Immature natural killer cell (primary cell): ENCODE results near the gene FRMD4A. TPM values are rescaled to one million over a fixed set of nuclear protein-coding genes. Genes with fewer than 3 reads are reported as not detected.

Source experiments
- DNase-seq, 3 donors: peaks; one replicate each; pipeline ENCODE4 v3.0.0; 2022; ENCODE audit warnings: mixed read lengths in 1 of 3
- H3K27ac Mint-ChIP-seq, 6 donors: one replicate each; pipeline ENCODE4 v1.8.0; 2020; ENCODE audit warnings: mixed read lengths in 6 of 6, mild to moderate bottlenecking in 5 of 6, inconsistent platforms in 4 of 6, moderate library complexity in 3 of 6
- H3K27me3 Mint-ChIP-seq, 3 donors: one replicate each; pipeline ENCODE4 v1.8.0; 2020 to 2021; ENCODE audit warnings: low read depth in 3 of 3, mild to moderate bottlenecking in 3 of 3, mixed read lengths in 3 of 3, moderate library complexity in 3 of 3, inconsistent platforms in 1 of 3
- H3K36me3 Mint-ChIP-seq, 3 donors: one replicate each; pipeline ENCODE4 v1.8.0; 2020; ENCODE audit warnings: mixed read lengths in 3 of 3, inconsistent platforms in 2 of 3, mild to moderate bottlenecking in 2 of 3
- H3K4me1 Mint-ChIP-seq, 2 donors: one replicate each; pipeline ENCODE4 v1.8.0; 2020; ENCODE audit warnings: inconsistent platforms in 2 of 2, mild to moderate bottlenecking in 2 of 2, mixed read lengths in 2 of 2, moderate library complexity in 1 of 2
- H3K4me3 Mint-ChIP-seq, 5 donors: one replicate each; pipeline ENCODE4 v1.8.0; 2020; ENCODE audit warnings: mild to moderate bottlenecking in 5 of 5, mixed read lengths in 5 of 5, inconsistent platforms in 3 of 5, moderate library complexity in 3 of 5
- H3K9me3 Mint-ChIP-seq, 6 donors: one replicate each; pipeline ENCODE4 v1.8.0; 2020; ENCODE audit warnings: mild to moderate bottlenecking in 6 of 6, mixed read lengths in 6 of 6, inconsistent platforms in 4 of 6, moderate library complexity in 3 of 6
- polyA plus RNA-seq, 3 donors: library from polyadenylated mRNA; unstranded; fragments of 300-500 nt; fragmentation: Illumina TruSeq; gene quantifications; one replicate each; pipeline ENCODE4 v1.2.3, GENCODE V29; 2021

Gene FRMD4A
- polyA plus RNA-seq, 3 donors from 2014 or later, result 0.48 TPM; not detected in 2

DNA sequence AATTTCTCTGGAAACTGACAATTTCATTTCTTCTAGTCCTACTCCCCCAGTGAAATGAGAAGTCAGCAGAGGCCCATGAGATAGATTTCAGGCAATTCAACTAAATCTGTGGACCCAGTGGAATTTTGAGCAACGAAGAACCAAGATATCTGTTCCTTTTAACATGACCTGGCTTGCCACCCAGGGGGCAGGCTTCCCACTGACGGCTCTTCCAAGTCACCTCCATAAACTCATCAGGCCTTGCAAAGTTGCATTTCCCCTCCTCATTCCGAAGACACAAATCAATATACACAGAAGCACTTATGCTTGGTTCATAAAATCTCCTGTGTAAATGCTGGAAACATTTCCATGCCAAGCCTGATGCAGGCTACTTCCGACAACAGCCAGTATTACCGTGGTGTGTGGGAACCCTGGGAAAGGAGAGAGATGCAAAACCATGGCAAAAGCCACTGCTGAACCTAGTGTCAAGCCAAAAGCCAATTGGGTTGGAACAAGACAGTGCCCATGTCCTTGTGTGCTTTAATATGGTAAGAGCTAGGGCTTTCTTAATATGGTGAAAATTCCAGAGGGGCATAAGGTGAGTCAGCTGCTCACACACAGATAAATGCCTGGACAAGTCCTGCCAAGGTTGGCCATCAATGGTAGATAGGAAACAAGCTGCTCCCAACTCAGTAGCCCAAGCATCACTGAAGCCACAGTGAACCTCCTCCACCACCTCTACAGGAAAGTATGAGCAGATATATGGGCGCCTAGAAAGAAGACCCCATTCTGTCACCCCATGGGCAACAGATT lies 1.6 kb downstream of the FRMD4A start:
- H3K4me3 Mint-ChIP-seq, result no peak overlapping the region
- H3K9me3 Mint-ChIP-seq, result no peaks in the 10 kb centered on the region
- no peaks in the 10 kb centered on the region for H3K36me3 Mint-ChIP-seq
- DNase-seq, result no peak
- H3K4me1 Mint-ChIP-seq, result no peaks in the 10 kb centered on the region
- H3K27ac Mint-ChIP-seq, result no peak overlapping the region
- H3K27me3 Mint-ChIP-seq, result peaks cover 3 to 10% (median 4%) of the 10 kb centered on the region in 3 donors

DNA sequence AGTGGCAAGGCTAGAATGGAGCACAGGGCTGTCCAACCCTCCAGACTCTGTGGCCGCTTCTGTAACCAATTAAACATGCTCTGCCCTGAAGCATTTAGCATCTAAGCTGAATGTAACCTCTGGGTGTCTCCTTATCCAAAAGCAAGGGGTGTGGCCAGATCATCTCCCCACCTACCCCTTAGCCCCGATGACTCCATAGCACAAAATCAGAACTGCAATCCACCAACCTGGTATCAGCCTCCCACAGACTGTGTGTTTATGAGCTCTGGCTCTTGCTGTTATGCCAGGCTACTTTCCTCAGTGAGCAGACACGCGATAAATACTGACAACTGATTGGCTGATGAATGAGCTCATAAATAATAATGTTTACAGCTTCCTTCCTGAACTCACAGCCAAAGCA lies 3.2 kb downstream of the FRMD4A start:
- Mint-ChIP-seq H3K36me3 (no peaks in the 10 kb centered on the region), H3K4me1 (no peaks in the 10 kb centered on the region), H3K27ac (no peak overlapping the region), H3K4me3 (no peak overlapping the region), H3K27me3 (peaks cover 3 to 6% (median 4%) of the 10 kb centered on the region in 3 donors), H3K9me3 (no peaks in the 10 kb centered on the region)
- DNase-seq, result no peak

DNA sequence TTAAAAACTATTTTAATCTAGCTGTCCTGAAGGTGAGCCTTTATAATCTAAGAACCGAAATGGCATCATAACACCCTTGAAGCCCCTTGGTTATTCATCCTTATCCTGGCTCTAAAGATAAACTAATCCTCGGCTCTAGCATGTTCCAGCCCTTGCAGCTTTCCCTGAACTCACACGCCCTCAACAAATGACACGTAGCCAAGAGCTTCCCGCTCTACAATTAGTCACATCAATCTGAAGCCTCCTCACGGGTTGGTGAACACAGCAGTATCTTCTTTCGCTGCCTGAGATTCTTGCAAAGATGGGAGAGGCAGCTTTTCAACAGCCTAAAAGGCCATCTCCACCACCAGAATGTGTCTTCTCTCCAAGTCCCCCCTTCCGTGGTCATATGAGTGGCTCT lies 4.1 kb downstream of the FRMD4A start:
- Mint-ChIP-seq H3K9me3 (no peaks in the 10 kb centered on the region), H3K4me1 (no peaks in the 10 kb centered on the region), H3K27me3 (peaks cover 3 to 6% (median 4%) of the 10 kb centered on the region in 3 donors), H3K36me3 (no peaks in the 10 kb centered on the region), H3K27ac (no peak overlapping the region), H3K4me3 (no peak overlapping the region)
- no peak for DNase-seq

DNA sequence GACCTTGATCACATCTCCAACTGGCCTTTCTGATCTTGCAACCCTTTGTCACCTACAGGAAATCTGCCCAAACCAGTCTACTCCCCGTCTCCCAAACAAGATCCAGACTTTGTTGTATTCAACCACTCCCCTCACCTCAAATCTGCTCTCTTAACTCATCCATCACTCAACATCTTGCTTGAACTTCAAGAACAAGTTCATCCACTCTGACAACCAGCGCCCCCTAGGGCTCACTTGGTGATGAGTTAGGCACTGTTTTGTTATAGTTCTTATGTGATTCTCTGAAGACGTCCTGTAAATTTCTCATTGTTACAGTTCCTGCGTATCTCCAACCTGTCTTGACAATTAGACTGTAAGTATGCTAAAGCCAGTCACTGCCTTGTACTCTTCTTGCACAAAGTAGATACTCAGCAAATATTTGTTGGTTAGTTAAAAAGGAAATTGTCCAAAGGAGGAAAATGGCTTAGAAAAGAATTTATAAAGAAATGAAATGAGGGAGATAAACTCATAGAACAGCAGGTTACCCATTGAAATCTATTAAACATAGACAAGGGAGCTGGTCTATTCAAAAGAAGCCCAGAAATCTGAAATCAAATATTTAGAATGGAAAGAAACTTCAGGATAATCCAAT lies 5.3 kb downstream of the FRMD4A start:
- Mint-ChIP-seq H3K27me3 (peaks cover 1 to 9% (median 3%) of the 10 kb centered on the region in 3 donors), H3K27ac (no peak overlapping the region)
- DNase-seq, result no peak

DNA sequence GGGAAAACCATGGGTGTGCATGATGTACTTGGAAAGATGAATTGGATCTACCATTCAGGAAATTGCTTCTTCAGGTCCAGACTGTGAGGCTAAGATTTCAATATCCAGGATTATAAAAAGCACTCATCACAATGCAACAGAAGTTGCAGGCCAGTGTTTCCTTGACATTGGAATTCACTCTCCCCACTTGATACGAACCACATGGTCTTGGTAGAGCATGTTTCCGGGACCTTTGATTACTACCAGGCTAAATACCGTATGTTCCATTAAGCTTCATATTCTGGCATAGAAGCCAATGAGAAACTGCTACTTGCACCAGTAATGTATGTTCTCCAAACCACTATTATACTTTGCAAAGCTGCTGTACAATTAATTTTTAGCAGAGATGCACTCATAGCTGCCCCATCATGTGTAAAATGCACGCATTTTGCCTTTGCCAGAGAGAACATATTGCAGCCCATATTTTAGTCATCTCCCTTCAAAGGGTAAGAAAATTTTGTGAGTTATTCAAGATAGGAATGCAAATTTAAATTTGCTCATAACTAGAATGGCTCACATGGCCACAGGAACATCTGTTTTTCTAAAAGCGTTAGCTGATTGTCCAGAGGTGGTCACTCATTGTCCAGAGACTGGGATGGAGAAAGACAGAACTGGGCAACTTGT lies 8.1 kb downstream of the FRMD4A start:
- peaks cover 0 to 12% (median 3%) of the 10 kb centered on the region in 3 donors for H3K27me3 Mint-ChIP-seq
- H3K4me1 Mint-ChIP-seq, result no peaks in the 10 kb centered on the region
- H3K9me3 Mint-ChIP-seq, result no peaks in the 10 kb centered on the region
- no peaks in the 10 kb centered on the region for H3K36me3 Mint-ChIP-seq
- H3K4me3 Mint-ChIP-seq, result no peak overlapping the region
- no peak overlapping the region for H3K27ac Mint-ChIP-seq
- no peak for DNase-seq

More for the DNA sequence above, 5.3 kb downstream of the FRMD4A start:
- Mint-ChIP-seq H3K4me1 (no peaks in the 10 kb centered on the region), H3K36me3 (no peaks in the 10 kb centered on the region), H3K4me3 (no peak overlapping the region), H3K9me3 (no peaks in the 10 kb centered on the region)

DNA sequence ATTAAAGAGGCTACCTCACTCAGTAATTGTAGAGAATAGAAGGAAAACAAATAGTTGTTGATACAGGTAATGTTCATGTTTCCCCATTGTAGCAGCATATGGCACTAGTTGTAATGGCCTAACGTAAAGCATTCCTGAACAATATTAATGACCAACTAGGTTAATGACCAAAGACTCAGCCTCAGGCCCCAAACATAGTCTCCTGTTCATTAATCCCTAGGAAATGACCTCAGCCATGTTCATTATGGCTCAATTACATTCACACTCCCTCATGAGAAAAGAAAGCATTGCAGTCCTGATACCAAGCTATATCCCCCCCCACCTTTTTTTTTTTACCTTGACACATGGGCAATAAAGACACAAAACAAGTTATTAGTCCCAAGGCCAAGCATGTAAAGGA lies 12.7 kb downstream of the FRMD4A start:
- H3K9me3 Mint-ChIP-seq, result no peaks in the 10 kb centered on the region
- no peaks in the 10 kb centered on the region for H3K4me1 Mint-ChIP-seq
- H3K27me3 Mint-ChIP-seq, result peaks cover 0 to 20% (median 3%) of the 10 kb centered on the region in 3 donors
- H3K36me3 Mint-ChIP-seq, result no peaks in the 10 kb centered on the region
- no peak overlapping the region for H3K27ac Mint-ChIP-seq
- no peak for DNase-seq
- no peak overlapping the region for H3K4me3 Mint-ChIP-seq

DNA sequence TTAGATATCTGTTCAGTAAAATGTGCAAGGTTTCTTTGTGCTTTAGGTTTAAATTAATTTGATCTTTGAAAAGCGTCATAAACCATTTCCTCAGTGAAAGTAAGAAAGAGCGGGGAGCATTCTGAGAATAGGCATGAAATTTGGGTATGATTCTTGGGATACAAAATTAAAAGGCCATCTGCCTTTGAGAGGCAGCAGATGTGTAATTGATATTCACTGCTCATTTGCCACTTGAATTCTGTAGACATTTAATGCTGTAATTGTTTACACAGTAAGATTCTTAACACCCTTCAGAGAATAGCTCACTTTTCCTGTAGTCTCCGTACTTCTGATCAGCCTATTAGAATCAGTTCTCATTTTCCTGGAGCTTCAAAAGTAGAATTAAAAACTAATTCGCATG lies 18.7 kb downstream of the FRMD4A start:
- Mint-ChIP-seq H3K4me1 (no peaks in the 10 kb centered on the region), H3K27ac (no peak overlapping the region), H3K9me3 (no peaks in the 10 kb centered on the region), H3K27me3 (peaks cover 1 to 8% (median 1%) of the 10 kb centered on the region in 3 donors), H3K36me3 (no peaks in the 10 kb centered on the region), H3K4me3 (no peak overlapping the region)
- DNase-seq, result no peak

DNA sequence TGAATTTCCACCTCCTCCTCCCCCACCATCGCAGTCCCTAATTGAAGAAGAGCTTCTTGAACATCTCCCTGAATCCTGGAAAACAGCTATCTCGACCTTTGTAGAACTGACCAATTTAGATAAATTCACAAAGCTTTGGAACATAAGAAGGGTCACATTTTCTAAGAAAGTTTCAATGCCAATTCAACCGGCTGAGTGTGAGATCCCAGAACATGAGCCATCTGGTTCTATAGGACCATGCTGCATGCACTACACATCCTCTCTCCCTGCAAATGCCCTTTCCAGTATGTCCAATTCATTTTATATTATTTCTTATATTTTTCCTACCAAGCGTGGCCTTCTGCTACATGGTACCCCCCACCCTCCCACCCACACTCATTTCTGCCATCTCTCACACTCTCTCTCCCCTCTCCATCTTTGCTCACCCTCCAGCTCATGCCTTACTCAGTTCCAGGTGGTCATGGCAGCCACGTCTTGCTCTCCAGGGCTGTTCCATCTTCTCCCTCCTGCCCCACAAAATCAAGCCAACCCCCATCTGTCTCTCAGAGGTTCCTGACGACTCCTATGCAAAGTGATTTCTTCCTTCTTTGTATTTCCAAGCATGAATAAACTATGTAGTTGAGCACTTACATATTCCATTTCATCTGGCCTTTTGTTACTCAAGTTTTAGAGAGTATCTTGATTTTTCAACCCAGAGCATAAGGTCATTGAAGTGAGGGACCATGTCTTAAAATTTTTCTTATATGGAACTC lies 19.3 kb downstream of the FRMD4A start:
- H3K4me3 Mint-ChIP-seq, result no peak overlapping the region
- H3K9me3 Mint-ChIP-seq, result no peaks in the 10 kb centered on the region
- no peaks in the 10 kb centered on the region for H3K4me1 Mint-ChIP-seq
- H3K27ac Mint-ChIP-seq, result no peak overlapping the region
- no peaks in the 10 kb centered on the region for H3K36me3 Mint-ChIP-seq
- H3K27me3 Mint-ChIP-seq, result peaks cover 1 to 8% (median 1%) of the 10 kb centered on the region in 3 donors
- DNase-seq, result no peak

DNA sequence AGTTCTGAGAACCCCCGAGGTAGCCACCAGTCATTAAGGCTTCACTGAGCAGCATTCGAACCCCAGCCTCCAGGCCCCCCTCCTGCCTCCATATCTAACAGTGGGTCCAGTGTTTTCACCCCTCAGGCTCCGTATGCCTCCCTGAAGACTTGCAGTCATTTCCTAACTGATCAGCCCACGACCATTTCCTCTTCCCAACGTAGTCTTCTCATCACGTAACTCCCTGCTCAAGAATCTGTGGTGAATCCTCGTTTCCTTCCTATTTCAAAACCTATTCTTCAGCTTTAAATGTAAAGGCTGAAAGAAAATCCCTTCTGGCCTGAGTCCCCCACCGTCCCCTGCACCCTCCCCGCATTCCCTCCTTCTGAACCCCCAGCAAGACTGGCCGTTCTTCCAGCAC lies 21.1 kb downstream of the FRMD4A start:
- DNase-seq, result no peak

DNA sequence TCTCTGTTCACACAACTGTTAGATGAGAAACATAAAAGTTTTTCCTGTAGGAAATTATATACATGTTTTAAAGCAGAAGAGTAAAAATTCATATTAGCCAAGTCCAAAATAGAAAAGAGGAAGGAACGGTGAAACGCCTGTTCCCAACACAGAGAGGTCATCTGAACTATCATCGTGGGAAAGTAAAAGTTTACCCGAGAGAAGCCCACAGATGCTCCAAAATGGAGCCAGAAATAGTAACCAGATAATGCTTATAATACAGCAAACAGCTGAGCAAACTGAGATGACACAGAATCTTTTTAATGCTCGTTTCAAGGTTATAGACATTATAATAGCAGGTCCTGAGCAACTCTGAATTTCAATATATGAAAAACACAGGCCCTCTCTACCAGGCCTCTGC lies 24.5 kb downstream of the FRMD4A start:
- no peaks in the 10 kb centered on the region for H3K9me3 Mint-ChIP-seq
- H3K27ac Mint-ChIP-seq, result no peak overlapping the region
- no peak overlapping the region for H3K4me3 Mint-ChIP-seq
- H3K4me1 Mint-ChIP-seq, result no peaks in the 10 kb centered on the region
- peaks cover 0 to 7% (median 1%) of the 10 kb centered on the region in 3 donors for H3K27me3 Mint-ChIP-seq
- no peaks in the 10 kb centered on the region for H3K36me3 Mint-ChIP-seq
- DNase-seq, result no peak

More for the DNA sequence above, 21.1 kb downstream of the FRMD4A start:
- peaks cover under 1 to 1% (median 1%) of the 10 kb centered on the region in 3 donors for H3K27me3 Mint-ChIP-seq
- H3K9me3 Mint-ChIP-seq, result no peaks in the 10 kb centered on the region
- H3K27ac Mint-ChIP-seq, result no peak overlapping the region
- H3K4me1 Mint-ChIP-seq, result no peaks in the 10 kb centered on the region
- H3K36me3 Mint-ChIP-seq, result no peaks in the 10 kb centered on the region
- H3K4me3 Mint-ChIP-seq, result no peak overlapping the region

DNA sequence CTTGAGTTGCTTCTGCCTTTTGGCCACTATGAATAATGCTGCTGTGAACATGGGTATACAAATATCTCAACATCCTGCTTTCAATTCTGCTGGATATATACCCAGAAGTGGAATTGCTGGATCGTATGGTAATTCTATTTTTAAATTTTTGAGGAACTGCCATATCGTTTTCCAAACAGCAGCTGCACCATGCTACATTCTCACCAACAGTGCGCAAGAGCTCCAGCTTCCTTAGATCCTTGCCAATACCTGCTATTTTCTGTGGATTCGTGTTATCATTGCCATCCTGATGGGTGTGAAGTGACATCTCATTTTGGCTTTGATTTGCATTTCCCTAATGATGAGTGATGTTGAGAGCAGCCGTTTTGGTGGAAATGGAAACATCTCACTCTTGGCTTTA lies 26.7 kb downstream of the FRMD4A start:
- DNase-seq, result no peak
- no peak overlapping the region for H3K27ac Mint-ChIP-seq
- H3K36me3 Mint-ChIP-seq, result no peaks in the 10 kb centered on the region
- no peaks in the 10 kb centered on the region for H3K9me3 Mint-ChIP-seq
- H3K27me3 Mint-ChIP-seq, result peaks cover 0 to 7% (median 0%) of the 10 kb centered on the region in 3 donors
- no peak overlapping the region for H3K4me3 Mint-ChIP-seq
- H3K4me1 Mint-ChIP-seq, result no peaks in the 10 kb centered on the region

DNA sequence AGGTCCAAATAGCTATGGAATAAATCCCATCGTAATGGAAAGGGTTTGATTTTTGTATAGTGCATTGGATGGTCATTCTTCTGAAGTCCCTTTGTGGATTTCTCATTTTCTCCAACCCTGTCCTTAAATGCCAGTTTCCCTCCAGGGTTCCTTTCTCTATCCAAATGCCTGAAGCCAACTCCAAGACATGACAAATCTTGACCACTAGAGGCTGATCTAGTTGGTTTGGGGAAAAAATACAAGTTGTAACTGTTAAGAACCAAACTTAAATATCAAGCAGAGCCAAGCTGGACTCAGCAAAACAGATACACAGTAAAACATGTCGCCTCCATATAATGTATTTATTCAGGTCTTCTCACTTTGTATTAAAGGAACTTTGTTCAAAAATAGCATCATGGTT lies 28.7 kb downstream of the FRMD4A start:
- H3K9me3 Mint-ChIP-seq, result no peaks in the 10 kb centered on the region
- no peaks in the 10 kb centered on the region for H3K4me1 Mint-ChIP-seq
- no peaks in the 10 kb centered on the region for H3K36me3 Mint-ChIP-seq
- H3K27ac Mint-ChIP-seq, result no peak overlapping the region
- no peak overlapping the region for H3K4me3 Mint-ChIP-seq
- peaks cover 0 to 7% (median 2%) of the 10 kb centered on the region in 3 donors for H3K27me3 Mint-ChIP-seq
- no peak for DNase-seq

DNA sequence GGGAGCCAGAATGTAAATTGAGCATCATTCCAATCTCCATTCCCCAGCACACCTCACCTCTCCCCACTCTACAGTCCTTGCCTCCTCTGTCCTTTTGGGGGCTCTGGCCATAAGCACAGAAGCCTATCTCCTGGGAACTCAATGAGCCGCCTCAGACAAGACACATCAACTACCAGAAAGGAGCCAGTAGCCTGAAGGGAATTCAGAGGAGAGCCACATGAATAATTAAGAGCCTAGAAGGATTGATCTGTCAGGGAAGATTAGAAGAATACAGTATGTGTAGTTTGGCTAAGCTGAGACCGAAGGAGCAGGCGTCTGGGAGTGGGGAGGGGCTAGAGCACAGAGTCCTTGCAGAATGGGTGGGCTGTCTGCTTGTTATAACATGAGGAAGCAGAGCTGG lies 31.2 kb downstream of the FRMD4A start:
- H3K9me3 Mint-ChIP-seq, result no peaks in the 10 kb centered on the region
- H3K27me3 Mint-ChIP-seq, result peaks cover 0 to 10% (median 6%) of the 10 kb centered on the region in 3 donors
- H3K27ac Mint-ChIP-seq, result no peak overlapping the region
- DNase-seq, result no peak
- no peaks in the 10 kb centered on the region for H3K4me1 Mint-ChIP-seq
- H3K36me3 Mint-ChIP-seq, result no peaks in the 10 kb centered on the region
- H3K4me3 Mint-ChIP-seq, result no peak overlapping the region
